ENCODE measurements around the gene LSMEM2.
A peak's percentile ranks its signal among the peaks of the same experiment; 100 is the strongest.
"Not testable (repeated sequence)": the region's sequence is repeated elsewhere in the genome, so short reads cannot be mapped to it uniquely, and the experiment has no call there.

The LSMEM2 gene

DNA sequence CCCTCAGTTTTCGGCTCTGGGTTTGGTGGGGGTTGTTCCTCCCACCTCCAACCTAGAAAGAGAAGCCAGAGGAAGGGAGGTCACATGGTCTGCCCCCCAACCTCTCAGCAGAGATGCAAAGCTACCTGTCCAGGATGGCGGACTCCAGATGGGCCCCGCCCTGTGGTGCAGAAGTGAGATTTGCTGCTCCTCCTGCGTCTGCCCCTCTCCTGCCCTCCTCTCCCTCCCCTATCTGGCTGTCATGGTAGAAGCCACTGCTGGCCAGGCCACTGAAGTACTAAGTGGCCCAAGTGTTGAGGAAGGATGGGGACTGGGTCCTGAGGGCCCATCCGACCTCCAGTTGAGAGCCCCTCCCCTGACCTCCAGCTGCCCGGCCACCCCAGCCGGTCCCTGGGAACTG lies 12.1 kb upstream of the LSMEM2 start:
- no peak for DNase-seq

GRCh38 chr3:50267280-50267913 lies 11.5 kb upstream of the LSMEM2 start:
- no peak for DNase-seq

DNA sequence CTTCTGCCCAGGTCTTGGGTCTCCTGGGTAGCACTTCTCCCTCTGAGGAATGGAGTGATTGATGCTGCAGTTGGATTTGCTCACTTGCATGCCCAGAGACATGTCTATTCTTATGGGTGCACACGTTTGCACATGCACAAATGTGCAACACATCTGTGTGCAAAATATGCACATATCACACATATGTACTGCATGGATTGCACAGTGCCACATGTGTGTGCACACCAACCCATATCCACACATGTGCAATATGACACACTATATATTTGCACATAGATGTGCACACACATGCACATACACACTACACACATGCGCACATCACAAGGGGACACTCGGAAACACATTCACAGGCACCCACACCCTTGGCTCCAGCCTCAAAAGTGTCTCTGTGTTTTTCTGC lies 10.6 kb upstream of the LSMEM2 start:
- DNase-seq = no peak

- no peak for DNase-seq
These were observed 10.0 kb upstream of the LSMEM2 start, which contains the start of gene SEMA3B for GRCh38 chr3:50268703-50269451. TSS of gene SEMA3B (plus strand) at chr3:50269147. CDS start at chr3:50269241, 94 bp downstream.

GRCh38 chr3:50269460-50269859 lies 9.4 kb upstream of the LSMEM2 start:
- no peak for DNase-seq

- no peak for DNase-seq
These were observed 8.9 kb upstream of the LSMEM2 start for GRCh38 chr3:50269977-50270413.

DNA sequence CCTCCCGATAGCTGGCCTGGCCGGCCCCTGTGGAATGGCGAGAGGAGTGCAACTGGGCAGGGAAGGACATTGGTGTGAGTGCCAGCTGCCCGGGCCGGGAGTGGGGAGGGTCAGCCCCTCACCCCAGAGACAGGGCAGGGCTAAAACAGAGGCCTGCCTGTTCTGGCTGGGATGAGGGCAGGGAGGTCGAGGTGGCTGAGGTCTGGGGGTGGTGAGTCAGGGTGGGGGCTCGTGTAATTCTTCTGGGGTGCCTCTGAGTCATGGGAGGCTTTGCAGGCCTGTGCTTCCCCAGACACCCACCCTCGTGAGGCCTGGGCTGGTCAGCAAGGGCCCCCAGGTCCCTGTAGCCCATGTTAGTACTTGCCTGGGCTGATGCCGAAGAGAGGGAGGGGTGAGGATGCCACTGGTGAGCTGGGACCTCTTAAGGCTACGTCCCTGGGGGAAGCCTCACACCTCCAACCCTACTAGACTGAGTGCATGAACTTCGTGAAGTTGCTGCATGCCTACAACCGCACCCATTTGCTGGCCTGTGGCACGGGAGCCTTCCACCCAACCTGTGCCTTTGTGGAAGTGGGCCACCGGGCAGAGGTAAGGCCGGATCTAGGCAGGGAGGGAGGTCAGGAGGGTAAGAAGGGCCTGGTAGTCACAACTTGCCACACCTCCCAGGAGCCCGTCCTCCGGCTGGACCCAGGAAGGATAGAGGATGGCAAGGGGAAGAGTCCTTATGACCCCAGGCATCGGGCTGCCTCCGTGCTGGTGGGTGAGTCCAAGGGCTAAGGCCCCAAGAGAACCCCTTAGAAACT lies 8.3 kb upstream of the LSMEM2 start:
- no peak for DNase-seq

DNA sequence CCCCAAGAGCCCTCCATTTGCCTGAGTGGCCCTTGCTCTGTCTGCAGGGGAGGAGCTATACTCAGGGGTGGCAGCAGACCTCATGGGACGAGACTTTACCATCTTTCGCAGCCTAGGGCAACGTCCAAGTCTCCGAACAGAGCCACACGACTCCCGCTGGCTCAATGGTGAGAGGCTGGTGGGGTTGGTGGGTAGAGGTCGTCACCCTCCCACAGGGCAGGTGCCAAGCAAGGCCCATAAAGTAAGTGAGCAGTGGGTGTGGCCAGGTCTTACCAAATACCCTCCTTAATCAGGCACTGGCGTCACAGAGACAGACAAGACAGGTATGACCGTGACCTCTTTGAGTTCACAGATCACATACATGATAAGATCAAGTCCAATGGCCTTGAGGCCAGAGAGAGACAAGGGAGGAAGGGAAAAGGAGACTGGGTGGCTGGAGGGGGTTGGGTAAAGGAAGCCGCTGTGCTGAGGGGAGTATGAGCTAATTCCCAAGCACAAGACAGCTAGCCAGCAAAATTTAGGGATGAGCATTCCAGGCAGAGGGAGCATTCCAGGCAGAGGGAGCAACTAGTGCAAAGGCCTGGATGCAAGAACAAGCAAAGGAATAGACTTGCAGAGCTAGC lies 7.5 kb upstream of the LSMEM2 start:
- DNase-seq = no peak

DNA sequence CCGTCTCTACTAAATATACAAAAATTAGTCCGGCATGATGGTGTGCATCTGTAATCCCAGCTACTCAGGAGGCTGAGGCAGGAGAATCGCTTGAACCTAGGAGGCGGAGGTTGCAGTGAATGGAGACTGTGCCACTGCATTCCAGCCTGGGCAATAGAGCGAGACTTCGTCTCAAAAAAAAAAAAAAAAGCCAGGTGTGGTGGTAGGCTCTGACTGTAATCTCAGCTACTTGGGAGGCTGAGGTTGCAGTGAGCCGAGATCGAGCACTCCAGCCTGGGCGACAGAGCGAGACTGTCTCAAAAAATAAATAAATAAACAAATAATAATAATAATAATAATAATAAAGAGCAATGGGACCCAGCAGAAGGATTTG lies 6.4 kb upstream of the LSMEM2 start:
- not testable (repeated sequence) for DNase-seq

GRCh38 chr3:50272911-50273688 lies 5.8 kb upstream of the LSMEM2 start:
- DNase-seq = peak; percentile 89

GRCh38 chr3:50273689-50274065 lies 5.2 kb upstream of the LSMEM2 start:
- no peak for DNase-seq

DNA sequence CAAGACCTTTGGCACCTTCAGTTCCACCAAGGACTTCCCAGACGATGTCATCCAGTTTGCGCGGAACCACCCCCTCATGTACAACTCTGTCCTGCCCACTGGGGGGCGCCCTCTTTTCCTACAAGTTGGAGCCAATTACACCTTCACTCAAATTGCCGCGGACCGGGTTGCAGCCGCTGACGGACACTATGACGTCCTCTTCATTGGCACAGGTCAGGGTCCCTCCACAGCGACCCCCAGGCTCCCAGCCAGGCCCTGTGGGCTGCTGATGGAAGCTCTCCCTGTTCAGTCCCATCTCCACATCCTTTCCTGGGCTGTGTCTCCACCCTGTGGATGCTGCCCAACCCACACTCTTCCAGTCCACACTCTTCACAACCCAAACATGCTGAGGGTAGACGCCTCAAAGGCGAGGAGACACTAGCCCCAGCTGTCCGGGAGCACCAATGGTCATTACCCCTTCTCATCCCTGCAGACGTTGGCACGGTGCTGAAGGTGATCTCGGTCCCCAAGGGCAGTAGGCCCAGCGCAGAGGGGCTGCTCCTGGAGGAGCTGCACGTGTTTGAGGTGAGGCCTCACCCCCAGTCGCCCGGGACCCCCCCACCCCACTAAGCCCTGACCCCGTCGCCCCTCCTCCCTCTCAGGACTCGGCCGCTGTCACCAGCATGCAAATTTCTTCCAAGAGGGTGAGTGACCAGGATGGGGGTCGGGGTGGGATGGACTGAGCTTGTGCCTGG lies 4.3 kb upstream of the LSMEM2 start:
- DNase-seq = peak; percentile 81

DNA sequence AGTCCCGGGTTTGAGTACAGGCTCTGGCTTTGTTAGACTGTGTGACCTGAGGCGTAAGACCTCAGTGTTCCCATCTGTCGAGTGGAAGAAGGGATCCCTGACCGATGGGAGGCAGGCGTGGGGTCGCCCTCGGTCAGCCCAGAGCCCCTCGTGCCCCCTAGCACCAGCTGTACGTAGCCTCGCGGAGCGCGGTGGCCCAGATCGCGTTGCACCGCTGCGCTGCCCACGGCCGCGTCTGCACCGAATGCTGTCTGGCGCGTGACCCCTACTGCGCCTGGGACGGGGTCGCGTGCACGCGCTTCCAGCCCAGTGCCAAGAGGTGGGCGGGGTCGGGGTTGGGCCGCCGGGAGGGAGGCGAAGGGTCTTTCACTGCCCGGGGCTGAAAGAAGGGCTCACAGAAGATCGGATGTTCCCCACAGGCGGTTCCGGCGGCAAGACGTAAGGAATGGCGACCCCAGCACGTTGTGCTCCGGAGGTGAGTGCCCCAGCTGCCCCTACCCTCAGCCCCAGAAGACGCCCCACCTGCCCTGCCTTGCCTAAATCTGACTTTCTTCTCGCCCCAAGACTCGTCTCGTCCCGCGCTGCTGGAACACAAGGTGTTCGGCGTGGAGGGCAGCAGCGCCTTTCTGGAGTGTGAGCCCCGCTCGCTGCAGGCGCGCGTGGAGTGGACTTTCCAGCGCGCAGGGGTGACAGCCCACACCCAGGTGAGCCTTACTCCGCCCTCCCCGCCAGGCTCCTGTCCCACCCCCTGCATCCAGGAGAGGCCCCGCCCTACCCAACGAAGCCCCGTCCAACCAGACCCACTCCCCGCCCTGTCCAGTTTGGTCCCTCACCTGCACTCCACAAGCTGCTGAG lies 3.5 kb upstream of the LSMEM2 start:
- DNase-seq = no peak

DNA sequence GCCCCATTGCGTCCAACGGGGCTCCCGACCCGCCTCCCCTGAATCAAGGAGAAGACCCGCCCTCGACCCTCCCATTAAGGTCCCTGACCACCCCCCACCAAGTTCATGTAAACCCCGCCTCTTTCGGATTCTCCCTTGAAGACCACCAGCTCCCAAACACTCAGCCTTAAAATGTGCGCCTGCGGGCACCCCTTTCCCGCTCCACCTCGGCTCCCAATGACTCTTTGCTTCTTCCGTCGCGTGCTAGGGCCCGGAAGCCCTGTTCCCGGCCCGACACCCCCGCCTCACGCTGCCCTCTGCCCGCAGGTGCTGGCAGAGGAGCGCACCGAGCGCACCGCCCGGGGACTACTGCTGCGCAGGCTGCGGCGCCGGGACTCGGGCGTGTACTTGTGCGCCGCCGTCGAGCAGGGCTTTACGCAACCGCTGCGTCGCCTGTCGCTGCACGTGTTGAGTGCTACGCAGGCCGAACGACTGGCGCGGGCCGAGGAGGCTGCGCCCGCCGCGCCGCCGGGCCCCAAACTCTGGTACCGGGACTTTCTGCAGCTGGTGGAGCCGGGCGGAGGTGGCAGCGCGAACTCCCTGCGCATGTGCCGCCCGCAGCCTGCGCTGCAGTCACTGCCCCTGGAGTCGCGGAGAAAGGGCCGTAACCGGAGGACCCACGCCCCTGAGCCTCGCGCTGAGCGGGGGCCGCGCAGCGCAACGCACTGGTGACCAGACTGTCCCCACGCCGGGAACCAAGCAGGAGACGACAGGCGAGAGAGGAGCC lies 2.7 kb upstream of the LSMEM2 start:
- peak; percentile 48 for DNase-seq

- DNase-seq = no peak
These were observed 2.2 kb upstream of the LSMEM2 start for GRCh38 chr3:50276762-50277101.

- no peak for DNase-seq
These were observed 586 bp upstream of the LSMEM2 start for GRCh38 chr3:50278123-50278879.

DNA sequence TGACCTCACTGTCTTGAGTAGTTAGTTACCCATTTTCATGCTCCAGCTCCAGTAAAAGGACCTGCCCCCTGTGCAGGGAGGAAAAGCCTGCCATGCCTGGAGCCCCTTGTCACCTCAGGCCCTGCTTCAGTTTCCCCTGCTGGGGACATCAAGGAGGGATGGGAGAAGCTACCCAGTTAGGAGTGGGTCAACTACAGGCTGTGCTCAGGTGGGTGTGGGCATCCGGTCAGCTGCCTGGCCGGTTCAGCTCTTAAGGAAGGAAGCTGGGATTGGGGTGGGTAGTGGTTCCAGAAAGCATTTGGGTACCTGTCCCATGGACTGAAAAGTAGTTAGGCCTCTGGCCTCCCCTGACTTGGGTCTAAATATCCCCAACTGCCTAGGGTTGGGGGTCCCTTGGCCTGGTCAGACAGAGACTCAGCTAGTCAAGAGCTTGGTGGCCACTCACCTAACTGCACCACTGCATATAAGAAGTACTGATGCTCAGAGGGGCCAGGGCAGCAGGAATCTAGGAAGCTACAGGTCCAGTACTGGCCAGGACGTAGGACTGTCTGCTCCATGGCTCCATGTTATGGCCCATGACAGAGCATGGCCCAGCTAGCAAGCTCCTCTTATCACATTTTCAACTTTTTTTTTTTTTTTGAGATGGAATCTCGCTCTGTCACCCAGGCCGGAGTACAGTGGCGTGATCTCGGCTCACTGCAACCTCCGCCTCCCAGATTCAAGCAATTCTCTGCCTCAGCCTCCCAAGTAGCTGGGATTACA lies 549 bp downstream of the LSMEM2 start:
- DNase-seq = no peak

DNA sequence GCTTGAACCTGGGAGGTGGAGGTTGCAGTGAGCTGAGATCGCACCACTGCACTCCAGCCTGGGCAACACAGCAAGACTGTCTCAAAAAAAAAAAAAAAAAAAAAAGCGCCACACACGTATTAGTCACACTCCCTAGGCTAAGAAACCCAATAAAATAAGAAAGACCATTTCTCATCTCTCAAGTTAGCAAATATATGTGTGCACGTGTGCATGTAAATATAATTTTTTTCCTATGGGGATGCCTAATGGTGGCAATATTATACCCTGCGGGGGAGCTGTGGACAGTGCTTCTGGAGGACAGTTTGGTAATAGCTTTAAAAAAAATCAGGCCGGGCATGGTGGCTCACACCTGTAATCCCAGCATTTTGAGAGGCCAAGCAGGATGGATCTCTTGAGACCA lies 5.2 kb downstream of the LSMEM2 start:
- DNase-seq = not testable (repeated sequence)
